ENCODE measurements around the gene C2orf15.
"Not testable (repeated sequence)": the region's sequence is repeated elsewhere in the genome, so short reads cannot be mapped to it uniquely, and the experiment has no call there.

The C2orf15 gene, protein sequence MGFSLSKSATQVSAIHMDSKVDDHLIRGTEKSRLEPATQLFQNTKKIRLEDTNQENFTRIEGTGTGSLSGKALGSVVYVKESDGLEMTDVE

DNA sequence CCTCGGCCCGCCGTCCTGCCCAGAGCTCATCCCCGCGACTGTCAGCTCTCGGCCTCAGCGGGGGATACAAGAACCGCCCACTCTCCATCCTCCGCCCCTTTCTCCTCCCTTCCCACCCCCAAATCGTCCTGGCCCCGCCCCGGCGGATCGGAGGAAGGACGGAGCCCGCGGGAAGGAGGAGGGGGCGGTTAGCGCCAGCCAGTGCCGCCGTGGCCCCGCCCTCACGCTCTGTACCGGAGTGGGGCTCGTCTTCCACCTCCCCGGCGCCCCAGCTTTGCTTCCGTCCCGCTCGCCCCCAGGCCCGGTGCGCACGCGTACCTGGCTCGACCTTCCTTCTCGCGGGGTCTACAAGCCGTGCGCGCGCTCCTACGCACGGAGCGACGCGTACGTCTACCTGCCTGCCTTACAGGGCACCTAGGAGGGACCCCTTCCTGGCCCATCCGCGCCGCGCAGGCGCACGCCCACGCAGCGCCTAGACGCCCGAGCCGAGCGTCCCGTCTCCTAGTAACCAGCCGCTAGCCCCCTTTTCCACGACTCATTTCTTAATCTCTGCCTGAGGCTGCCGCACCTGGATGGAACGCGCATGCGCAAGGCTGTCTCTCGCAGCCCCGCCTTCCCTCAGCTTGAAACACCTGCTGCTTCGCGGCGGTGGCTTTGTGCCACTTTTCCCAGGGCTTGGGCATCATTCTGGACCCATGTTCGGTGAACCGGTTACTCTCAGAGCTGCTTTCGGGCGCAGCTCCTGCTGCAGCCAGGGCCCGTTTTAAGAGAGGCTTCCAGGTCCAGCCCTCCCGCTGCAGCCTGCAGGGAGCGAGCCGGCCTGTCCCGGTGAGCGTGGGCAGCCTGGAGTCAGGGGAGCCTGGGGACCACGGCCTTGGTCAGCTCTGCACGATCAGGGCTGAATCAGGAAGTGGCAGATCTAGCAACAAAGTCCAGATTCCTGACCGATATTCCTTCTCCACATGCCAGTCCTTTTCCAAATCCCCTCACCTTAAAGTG lies at the start of gene C2orf15:
Gene C2orf15, plus strand, starts transcription at position 598 of the 999 bp plus-strand sequence. CDS start 8,852 bp downstream, outside the sequence.
- DNase-seq = peak; percentile 99

DNA sequence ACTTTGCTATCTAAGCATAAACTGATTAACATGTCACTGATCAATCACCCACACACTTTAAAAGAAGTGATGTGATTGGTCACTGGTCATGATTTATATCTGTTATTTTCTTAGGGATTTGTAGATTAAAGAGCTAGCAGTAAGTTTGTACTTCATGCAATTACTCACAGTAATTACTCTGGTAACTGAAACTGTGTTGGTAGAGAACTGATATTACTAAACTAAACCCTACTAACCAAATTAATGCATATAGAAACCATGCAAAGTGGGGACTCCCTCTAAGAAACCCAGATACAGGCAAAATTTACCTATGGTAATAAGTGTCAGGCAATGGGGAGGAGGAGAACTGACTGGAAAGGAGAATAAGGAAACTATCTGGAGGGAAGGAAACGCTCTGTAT lies 44.8 kb upstream of the C2orf15 start:
- DNase-seq = no peak

DNA sequence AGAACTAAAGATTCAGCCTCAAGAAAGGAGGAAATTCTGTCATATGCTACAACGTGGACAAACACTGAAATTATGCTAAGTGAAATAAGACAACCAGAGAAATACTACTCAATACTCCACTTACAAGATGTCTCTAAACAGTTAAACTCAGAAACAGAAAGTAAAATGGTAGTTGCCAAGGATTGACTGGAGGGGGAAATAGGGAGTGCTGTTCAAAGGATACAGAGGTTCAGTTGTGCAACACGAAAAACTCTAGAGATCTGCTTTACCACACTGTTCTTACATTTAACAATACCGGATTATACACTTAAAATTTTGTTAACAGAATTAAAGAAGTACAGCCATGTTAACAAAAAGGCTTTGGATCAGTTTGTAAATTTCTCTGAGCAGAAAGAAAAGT lies 39.8 kb upstream of the C2orf15 start:
- DNase-seq = no peak

DNA sequence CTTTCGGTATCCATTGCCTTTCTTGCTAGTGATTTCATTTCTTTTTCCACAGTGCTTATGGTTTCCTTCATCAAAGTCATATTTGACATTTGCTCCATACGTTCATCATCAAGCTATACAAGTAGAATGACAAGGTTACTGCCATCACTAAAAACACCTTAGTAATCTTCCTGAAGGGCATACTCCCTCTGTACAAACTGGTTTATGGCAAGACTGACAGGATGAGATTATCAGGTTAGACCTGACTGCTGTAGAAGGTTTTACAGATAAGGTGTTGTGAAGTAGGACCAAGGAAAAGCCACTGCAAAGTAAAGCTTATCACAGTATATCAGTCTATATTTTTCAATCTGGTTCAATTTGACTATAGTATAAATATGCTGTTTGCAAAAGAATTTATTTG lies 37.5 kb upstream of the C2orf15 start:
- DNase-seq = no peak

DNA sequence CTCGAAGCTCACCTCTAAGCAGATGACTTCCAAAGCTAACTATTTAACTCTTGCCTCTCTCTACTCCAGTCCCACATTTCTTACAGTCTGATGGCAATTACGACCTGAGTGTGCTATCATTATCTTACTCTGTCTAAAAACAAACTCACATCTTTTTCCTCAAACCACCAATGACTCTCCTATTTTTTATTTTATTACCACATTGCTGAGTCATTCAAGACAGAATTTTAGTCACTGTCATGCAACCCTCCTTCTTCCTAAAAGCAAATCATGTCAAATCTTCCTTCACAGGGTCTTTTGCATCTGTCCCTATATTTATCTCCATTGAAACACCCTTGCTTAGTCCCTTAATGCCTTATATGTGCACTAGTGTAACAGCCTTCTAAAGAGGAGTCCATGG lies 34.6 kb upstream of the C2orf15 start:
- DNase-seq = no peak

DNA sequence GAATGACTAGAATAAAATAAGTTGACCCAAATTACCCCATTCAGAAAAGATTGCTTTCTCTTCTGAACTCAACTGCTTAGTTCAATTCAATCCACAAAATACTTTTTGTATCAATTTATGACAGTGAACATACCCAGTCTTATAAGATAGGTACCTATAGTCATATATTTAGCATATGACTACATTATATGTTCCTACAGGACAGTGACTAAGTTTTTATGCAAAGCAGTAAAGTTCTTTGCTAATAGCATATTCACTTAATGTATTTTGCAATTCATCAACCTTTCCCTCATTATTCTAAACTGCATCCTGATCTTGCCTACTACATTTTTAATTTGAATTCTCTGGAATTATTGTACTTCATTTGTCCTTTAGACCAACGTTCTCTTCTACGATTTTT lies 30.3 kb upstream of the C2orf15 start:
- no peak for DNase-seq

DNA sequence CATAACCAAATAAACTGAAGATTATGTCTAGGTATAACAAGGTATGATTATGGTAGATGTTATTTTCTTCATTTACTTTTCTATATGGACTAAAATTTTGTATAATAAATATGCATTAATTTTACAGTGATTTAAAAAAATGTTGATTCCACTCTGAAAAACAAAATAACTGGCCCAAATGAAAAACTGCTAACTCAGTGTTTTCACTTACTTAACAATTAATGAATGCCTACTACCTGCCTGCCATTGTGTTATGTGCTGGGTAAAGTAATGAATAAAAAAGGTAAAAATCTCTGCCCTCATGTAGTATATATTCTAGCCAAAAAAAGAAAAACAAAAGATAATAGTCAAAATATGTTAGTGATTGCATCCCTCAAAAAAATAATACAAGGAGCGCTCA lies 29.6 kb upstream of the C2orf15 start:
- DNase-seq = no peak

DNA sequence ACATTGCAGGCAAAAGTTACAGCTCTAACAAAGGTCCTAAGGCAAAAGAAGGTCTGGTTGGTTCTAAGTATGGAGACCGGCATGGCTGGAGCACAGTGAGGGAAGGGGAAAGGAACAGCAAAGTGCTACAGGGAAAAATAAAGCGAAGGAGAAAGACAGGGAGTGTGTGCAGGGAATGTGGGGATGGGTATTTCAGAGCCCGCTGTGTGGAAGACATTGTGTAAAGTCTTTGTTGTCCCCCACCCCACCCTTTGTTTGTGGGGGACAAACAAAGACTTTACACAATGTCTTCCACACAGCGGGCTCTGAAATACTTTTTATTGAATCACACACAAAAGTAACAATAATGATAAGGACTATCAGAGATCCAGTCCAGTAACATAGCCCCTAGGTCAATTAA lies 28.9 kb upstream of the C2orf15 start:
- no peak for DNase-seq

DNA sequence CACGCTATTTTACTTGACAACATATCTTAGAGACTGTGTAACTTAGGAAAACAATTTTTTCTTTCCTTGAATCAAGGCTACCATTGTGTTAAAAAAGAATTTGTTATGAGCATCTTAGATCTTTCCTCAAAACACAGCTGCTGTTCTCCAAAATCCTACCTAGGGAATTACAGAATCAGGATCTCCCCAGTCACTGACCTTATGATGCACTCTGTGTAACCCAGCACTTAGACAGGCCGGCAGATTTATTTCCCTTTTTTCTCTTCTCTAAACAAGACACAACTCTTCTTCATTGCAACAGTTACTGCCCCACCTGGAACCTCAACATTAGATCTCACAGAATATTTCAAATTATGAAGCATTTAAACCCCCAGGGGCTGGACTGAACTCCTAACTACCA lies 13.5 kb upstream of the C2orf15 start:
- DNase-seq = no peak

DNA sequence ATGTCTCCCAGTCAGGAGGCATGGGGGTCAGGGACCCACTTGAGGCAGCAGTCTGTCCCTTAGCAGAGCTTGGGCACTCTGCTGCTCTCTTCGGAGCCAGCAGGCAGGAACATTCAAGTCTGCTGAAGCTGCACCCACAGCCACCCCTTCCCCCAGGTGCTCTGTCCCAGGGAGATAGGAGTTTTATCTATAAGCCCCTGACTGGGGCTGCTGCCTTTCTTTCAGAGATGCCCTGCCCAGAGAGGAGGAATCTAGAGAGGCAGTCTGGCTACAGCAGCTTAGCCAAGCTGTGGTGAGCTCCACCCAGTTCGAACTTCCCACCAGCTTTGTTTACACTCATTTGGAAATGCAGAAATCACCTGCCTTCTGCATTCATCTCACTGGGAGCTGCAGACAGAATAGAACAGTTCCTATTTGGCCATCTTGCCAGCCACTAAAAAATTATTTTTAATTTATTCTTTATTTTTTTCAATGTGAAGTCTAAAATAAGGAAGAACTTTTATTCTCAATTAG lies 6.4 kb upstream of the C2orf15 start:
- DNase-seq = not testable (repeated sequence)

DNA sequence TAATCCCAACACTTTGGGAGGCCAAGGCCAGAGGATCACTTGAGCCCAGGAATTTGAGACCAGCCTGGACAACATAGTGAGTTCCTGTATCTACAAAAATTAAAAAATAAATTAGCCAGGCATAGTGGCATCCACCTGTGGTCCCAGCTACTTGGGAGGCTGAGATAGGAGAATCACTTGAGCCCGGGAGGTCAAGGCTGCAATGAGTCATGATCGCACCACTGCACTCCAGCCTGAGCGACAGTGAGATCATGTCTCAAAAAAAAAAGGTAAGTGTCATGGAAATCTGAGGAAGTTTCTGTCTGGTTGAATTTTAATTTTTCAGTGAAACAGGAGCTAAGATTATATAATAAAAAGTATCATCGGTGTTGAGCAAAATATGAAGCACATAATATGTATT lies 2.5 kb upstream of the C2orf15 start:
- DNase-seq = no peak

DNA sequence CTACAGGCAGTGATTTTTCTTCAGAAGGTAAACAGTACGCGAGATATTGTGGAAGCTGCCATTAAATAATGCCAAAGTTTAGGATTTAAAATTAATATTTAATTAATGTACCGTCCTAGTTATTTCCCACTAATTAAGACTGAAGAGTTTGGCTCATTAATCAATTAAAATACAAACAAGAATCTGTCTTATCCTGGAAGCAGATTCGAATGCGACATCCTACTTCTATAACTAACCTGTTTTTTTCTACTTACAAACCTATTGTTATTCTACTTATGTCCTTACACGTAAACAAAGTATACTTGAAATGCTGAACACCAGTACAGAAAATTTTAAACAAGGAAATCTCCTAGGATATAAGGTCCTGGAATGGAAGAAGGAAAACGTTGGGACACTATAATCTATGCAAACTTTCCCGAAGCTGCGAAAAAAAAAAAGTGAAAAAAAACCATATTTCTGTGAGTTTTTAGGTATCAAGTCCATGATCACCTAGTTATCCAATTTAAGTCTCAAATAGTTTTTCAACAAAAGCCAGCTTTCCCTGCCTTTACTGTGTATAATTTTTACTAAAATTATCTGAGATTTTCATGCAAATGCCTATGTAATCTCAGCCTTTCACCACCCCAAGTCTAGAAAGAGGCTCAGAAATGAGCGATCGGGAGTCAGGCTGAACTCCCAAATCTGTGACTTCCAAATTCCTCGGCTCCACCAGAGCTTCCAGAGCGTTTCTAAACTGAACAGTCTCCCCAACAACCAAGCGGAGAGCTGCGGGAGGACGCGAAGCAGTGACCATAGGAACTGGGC lies 1.2 kb upstream of the C2orf15 start:
- peak; percentile 65 for DNase-seq

DNA sequence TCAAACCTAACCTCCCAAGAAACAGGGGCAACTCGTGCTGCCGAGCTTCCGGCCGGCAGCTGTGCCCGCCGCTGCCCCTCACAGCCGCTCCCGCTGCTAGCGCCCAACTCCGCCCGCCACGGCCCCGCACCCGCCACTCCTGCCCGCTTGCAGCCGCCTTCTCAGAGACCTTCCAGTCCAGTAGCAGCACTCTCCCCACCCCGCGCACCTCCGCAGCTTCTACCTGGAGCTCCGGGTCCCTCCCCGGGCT lies 722 bp upstream of the C2orf15 start:
- DNase-seq = no peak

DNA sequence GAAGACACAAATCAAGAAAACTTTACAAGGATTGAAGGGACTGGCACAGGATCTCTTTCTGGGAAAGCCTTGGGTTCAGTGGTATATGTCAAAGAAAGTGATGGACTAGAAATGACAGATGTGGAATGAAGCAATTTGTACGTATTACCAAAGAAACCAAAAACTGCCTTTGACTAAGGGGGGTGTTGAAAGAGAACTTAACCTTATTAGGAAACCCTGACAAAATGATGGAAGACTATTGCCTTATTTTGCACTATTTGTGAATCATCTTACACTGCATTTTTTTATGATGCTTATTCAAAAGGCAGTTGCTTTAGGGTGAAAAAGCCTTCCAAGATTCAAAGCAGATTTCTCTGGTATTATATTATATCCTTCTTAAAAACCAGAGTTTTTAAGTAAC lies 9.2 kb downstream of the C2orf15 start:
- DNase-seq = no peak

DNA sequence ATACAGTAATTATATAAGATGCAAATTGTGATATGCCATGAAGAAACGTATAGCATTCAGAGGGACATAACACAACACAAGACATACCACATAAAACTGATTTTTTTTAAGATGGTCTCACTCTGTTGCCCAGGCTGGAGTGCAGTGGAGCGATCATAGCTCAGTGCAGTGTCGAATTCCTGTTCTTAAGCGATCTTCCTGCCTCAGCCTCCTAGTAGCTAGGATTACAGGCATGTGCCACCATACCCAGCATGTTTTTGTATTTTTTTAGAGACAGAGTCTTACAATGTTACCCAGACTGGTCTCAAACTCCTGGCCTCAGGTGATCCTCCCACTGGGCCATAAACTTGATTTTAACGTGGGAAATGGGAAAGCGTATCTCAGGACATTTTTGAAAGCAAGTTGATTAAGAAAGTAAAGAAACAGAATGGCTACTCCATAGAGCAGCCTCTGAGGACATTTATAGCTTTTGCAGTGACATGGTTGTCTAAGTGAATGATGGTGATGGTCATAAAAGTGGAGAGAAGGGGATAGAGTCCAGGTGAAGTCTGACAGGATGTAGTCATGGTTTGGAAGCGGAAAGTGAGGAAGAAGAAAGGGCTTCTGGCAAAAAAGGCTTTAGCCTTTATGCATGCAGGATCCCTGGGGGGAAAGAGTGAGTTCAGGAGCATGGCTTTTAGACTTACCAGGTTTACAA lies 10.8 kb downstream of the C2orf15 start:
- peak; percentile 1 for DNase-seq

DNA sequence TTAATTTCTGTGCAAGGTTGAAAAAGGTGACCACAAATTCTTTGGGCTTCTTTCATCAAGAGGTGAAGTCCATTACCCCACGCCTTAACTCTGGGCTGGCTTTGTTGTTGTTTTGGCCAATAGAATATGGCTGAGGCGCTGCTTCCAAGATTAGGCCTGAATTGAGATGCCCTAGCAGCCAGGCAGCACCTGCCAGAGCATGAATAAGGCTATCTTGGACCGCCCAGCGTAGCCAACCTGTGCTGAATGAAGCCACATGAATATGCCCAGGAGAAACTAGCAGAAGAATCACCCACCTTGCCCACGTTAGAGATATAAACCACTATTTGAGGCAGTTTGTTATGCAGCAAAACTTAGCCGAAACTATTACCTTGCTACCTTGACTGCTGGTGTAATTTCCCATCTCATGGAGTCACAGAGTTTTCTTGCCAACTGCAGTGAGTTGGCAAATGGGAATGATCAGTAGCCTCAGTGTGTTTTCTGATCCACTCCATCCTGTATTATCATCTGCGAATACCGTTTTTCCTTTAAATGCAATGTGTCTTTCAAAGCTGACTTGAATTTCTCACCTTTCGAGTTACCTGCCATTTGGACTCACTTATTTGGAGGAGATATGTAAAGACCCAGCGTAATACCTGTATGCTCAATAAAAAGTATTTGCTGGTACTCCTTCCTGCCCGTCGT lies 12.6 kb downstream of the C2orf15 start:
- no peak for DNase-seq

DNA sequence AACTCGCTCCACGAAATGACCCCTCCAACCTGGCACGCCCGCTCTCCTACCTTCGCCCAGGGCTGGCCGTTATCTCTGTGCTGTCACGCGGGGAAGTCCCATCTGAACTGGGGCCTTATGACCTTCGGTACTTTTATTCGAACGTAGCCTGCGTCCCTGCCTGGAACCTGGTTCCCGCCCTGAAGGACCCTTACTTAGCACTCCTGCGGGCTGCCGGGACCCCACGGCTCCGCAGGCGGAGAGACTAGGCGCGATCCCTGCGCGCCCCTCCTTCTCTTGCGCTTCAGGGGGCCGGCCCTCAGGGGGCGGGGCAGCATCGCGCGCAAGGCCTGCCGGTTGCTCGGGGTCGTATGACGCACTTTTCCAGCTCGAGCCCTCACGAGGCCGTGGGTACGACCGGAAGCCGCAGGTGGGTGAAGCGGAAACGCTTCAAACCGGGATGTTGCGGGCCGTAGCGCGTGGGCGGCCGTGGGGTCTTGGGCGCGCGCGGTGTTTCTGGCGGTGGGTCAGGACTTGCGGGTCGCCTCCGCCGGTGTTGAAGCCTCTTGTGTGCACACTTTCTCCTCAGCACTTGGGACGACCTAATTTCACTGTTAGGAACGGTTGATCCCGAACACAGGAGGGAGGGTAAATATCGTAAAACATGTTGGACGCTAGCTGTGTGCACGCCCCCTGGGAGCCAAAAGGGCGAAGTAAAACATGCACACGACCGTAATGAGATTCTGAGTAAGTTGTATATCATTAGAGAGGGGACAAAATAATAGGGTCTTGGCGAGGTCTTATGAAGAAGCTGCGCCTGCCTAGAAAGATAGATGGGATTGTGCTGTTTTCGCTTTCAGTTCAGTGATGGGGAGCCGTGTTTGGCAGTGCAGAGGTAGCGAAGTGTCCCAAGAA lies 13.4 kb downstream of the C2orf15 start, which contains the start of the genes LIPT1 and TSGA10:
Gene LIPT1, plus strand, starts transcription at position 325 of the 894 bp plus-strand sequence. CDS start 6,991 bp downstream, outside the sequence.
Gene TSGA10, minus strand, starts transcription at position 300 of the 894 bp plus-strand sequence. CDS start 45,503 bp downstream, outside the sequence.
- DNase-seq = peak; percentile 92

DNA sequence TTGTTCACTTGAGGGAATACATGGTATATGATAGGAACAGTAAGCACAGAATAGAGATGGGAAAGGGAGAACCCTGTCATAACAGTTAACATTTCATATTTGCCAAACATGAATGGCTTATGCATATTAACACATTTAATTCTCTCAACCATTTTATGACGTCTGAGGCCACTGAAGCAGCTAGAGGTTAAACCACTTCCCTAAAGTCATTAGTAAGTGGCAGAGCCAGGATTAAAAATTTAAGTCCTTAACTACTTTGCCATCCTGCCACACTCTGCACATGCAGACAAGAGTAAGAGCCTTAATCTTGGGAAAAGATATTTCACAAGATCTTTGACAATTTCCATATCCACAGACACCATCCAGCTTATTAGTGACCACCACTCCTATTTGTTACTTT lies 15.4 kb downstream of the C2orf15 start:
- no peak for DNase-seq

DNA sequence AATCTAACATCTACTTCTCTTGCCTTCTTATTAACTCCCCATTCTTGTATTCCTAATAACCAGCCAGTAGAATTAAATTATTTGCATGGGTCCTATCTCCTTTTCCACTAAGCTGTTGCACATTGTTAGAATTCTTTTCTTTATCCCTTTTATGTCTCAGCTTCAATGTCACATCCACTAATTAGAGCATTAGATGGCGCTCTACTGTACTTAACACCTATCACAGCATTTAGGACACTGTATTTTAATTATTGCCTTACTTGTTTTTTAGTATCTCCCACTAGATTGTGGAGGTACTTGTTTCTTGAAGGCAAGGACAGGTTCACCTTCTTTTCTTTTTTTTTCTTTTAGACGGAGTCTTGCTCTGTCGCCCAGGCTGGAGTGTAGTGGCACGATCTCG lies 17.1 kb downstream of the C2orf15 start:
- no peak for DNase-seq

DNA sequence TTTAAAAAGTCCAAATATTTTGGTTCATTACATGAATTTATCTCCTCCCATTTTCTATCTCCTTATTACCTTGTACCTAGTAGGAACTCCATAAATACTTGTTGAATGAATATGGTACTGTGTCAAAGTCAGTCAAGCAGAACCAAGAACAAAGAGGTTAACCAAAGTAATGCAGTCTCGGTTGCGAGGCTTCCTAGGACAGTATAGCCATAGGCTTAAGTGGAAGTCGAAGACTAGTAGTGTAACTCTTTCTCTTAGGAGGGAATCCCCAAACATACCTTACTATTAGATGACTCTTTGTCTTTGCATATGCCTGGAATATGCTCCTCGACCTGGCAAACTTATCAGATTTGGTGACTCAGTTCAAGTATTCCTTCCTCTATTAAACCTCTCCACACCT lies 18.1 kb downstream of the C2orf15 start:
- DNase-seq = no peak

DNA sequence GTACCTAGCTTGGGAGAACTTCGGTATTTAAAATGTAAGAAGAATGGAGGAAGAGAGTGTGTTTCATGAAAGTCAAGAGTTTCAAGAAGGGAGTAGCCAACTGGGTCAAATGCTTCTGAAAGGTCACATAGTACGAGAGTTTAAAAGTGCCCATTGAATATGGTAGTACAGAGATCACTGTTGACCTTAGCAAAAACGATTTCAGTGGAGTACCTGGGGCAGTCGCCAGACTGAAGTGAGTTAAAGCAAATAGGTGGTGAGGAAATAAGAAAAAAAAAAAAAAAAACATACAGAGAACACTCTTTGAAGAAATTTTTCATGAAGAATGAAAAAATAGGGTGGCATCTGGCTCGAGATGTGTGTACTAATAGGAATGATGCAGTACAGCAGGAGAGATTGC lies 24.7 kb downstream of the C2orf15 start:
- no peak for DNase-seq
